ENCODE data around the gene PHF12.

DNA sequence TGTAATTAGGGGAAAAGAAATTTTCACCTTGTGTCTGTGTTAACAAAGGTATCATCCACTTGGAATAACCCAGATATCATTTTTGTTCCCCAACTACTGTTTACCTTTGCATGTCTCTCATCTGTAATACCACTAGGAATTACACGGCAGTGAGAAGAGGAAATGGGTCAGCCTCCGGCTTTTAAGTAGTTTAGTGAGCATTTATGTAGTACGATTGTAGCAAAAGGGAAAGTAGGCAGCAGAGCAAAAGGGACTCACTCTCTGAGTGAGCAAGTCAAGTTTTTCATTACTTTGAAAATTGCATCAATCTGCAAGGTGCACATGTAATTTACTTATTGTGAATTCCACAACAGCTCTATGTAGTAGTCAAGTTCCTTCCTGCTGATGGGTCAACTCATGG, 11.2 kb downstream of the PHF12 start:
- TF ChIP-seq ZNF121 (CRISPR knock-in tag; IDR thresholded peaks at IDR 0.05) = no peak
- no peak for TF ChIP-seq POLR2AphosphoS5 (IDR thresholded peaks at IDR 0.05; ENCODE audit: low read depth, low read length)
- TF ChIP-seq EP300 (IDR thresholded peaks at IDR 0.05; ENCODE audit: low read depth in 2 of 2, low read length in 2 of 2) = no peak
- no peak for TF ChIP-seq EP300 (CRISPR knock-in tag; IDR thresholded peaks at IDR 0.05; ENCODE audit: borderline replicate concordance)
- no peak for TF ChIP-seq DMAP1 (CRISPR knock-in tag; IDR thresholded peaks at IDR 0.05)
- no peak for TF ChIP-seq ELF4 (CRISPR knock-in tag; IDR thresholded peaks at IDR 0.05; ENCODE audit: borderline replicate concordance)
- TF ChIP-seq ETV5 (CRISPR knock-in tag; IDR thresholded peaks at IDR 0.05; ENCODE audit: borderline replicate concordance) = no peak
